Sigmoid colon (tissue), 7 donors: ENCODE measurements around the gene LIME1. TPM values are rescaled to one million over a fixed set of nuclear protein-coding genes. Genes with fewer than 3 reads are reported as not detected.

Experiments
- DNase-seq: peaks from one replicate; pipeline ENCODE4 v3.0.0-alpha.2; 2019
- H3K27ac ChIP-seq, 4 donors: fragments of 200-600 bp; sonication (generic); one replicate each; pipeline ENCODE4 v1.5.1; 2016 to 2019; ENCODE audit warnings: mild to moderate bottlenecking in 1 of 4
- H3K27me3 ChIP-seq, 3 donors: fragments of 200-600 bp; sonication (generic); one replicate each; pipeline ENCODE4 v1.5.1; 2019; ENCODE audit warnings: mild to moderate bottlenecking in 1 of 3
- H3K36me3 ChIP-seq, 4 donors: fragments of 200-600 bp; sonication (generic); one replicate each; pipeline ENCODE4 v1.5.1; 2016 to 2019
- H3K4me1 ChIP-seq, 4 donors: fragments of 200-600 bp; sonication (generic); one replicate each; pipeline ENCODE4 v1.5.1; 2017 to 2019
- H3K4me3 ChIP-seq, 4 donors: fragments of 200-600 bp; sonication (generic); one replicate each; pipeline ENCODE4 v1.5.1; 2017 to 2019; ENCODE audit warnings: mild to moderate bottlenecking in 2 of 4, moderate library complexity in 1 of 4
- H3K9me3 ChIP-seq, 4 donors: fragments of 200-600 bp in 3 of 4; sonication (generic) in 3 of 4; one replicate each; pipeline versions ENCODE4 v1.5.1 to v1.6.1; 2013 to 2019
- CTCF ChIP-seq, 4 experiments: fragments of 450-650 bp in 3 of 4; fragments of 200-600 bp in 1 of 4; IDR thresholded peaks; one replicate each; pipeline ENCODE4 v1.5.1; 2016 to 2019; ENCODE audit warnings: antibody characterized with exemption in 4 of 4, mild to moderate bottlenecking in 3 of 4, moderate library complexity in 2 of 4
- EP300 ChIP-seq, 4 donors: sonication (generic); formaldehyde crosslinking; IDR thresholded peaks; one replicate each; pipeline ENCODE4 v1.6.1; 2017; ENCODE audit warnings: antibody characterized with exemption in 4 of 4
- POLR2A ChIP-seq, 2 donors: fragments of 450-650 bp; IDR thresholded peaks; one replicate each; pipeline ENCODE4 v1.6.1; 2016; ENCODE audit warnings: antibody characterized with exemption in 2 of 2, mild to moderate bottlenecking in 2 of 2, moderate library complexity in 2 of 2
- POLR2AphosphoS5 ChIP-seq, 4 donors: sonication (generic); formaldehyde crosslinking; IDR thresholded peaks; one replicate each; pipeline ENCODE4 v1.6.1; 2017; ENCODE audit warnings: antibody characterized with exemption in 4 of 4
- WGBS, 2 donors: extraction: QIAGEN DNeasy Blood & Tissue Kit; methylation state at CpG; one replicate each; pipeline ENCODE4 v1.1.7; 2013; 5-methylcytosine and 5-hydroxymethylcytosine counted together
- intact Hi-C: fragments of 100-400 bp; cut with DNase I; formaldehyde crosslinking; loops from one replicate; pipeline ENCODE4 v1.15.1; 2023
- polyA plus RNA-seq, 3 donors: library from polyadenylated mRNA; stranded (reverse); fragments of 200-250 nt; gene quantifications; one replicate each; pipeline ENCODE4 v1.2.3, GENCODE V29; 2013
- total RNA-seq, 4 donors: library from RNA; depleted of rRNA; stranded (reverse); fragments of >200 nt; gene quantifications; one replicate each; pipeline ENCODE4 v1.1.0, GENCODE V29; 2016
- donor health status: healthy with polysubstance abuse.
- donor health status: Bipolar disorder and iron deficiency.
- donor health status: healthy.

The LIME1 gene
- total and polyA plus RNA-seq, 7 donors, result 4.6 to 35.3 (median 6.4) TPM; not detected in 1

GRCh38 chr20:63746751-63747315 is 10.4 kb downstream of the LIME1 start:
- WGBS, 2 donors, result 94 to 95% methylated on average over 47 of the region's 47 CpGs
- Histone ChIP-seq H3K27ac (no peak overlapping the region), H3K4me1 (peaks cover 0 to 7% (median 5%) of the 10 kb centered on the region in 4 donors), H3K27me3 (no peaks in the 10 kb centered on the region), H3K9me3 (no peaks in the 10 kb centered on the region), H3K36me3 (peaks cover 11 to 19% (median 15%) of the 10 kb centered on the region in 4 donors), H3K4me3 (no peak overlapping the region)
- intact Hi-C loops, result no loop called here
- no peak for DNase-seq
- TF ChIP-seq EP300 (IDR thresholded peaks at IDR 0.05), result no peak
- no peak for TF ChIP-seq POLR2AphosphoS5 (IDR thresholded peaks at IDR 0.05)
- no peak for TF ChIP-seq CTCF (IDR thresholded peaks at IDR 0.05)
- TF ChIP-seq POLR2A (IDR thresholded peaks at IDR 0.05), result no peak

- Histone ChIP-seq H3K27me3 (no peaks in the 10 kb centered on the region), H3K4me1 (no peaks in the 10 kb centered on the region), H3K36me3 (peaks cover 6 to 12% (median 9%) of the 10 kb centered on the region in 4 donors), H3K4me3 (no peak overlapping the region), H3K27ac (no peak overlapping the region), H3K9me3 (no peaks in the 10 kb centered on the region)
- 70 to 76% methylated on average over 13 of the region's 13 CpGs for WGBS, 2 donors
- intact Hi-C loops, result no loop called here
- no peak for DNase-seq
- no peak for TF ChIP-seq POLR2A (IDR thresholded peaks at IDR 0.05)
- TF ChIP-seq POLR2AphosphoS5 (IDR thresholded peaks at IDR 0.05), result no peak
- TF ChIP-seq EP300 (IDR thresholded peaks at IDR 0.05), result no peak
- TF ChIP-seq CTCF (IDR thresholded peaks at IDR 0.05), result no peak
These were observed 11.2 kb downstream of the LIME1 start for GRCh38 chr20:63747622-63748069.

GRCh38 chr20:63748070-63748933 is 11.8 kb downstream of the LIME1 start:
- H3K27ac ChIP-seq, result no peak overlapping the region
- no peaks in the 10 kb centered on the region for H3K27me3 ChIP-seq
- TF ChIP-seq EP300 (IDR thresholded peaks at IDR 0.05), result no peak
- no peak for TF ChIP-seq POLR2AphosphoS5 (IDR thresholded peaks at IDR 0.05)
- TF ChIP-seq POLR2A (IDR thresholded peaks at IDR 0.05), result no peak
- TF ChIP-seq CTCF (IDR thresholded peaks at IDR 0.05), result no peak
- H3K4me3 ChIP-seq, result no peak overlapping the region
- intact Hi-C loops, result no loop called here
- H3K4me1 ChIP-seq, result no peaks in the 10 kb centered on the region
- DNase-seq, result no peak
- peaks cover 0 to 6% (median 3%) of the 10 kb centered on the region in 4 donors for H3K36me3 ChIP-seq
- 75 to 84% methylated on average over 20 of the region's 20 CpGs for WGBS, 2 donors
- no peaks in the 10 kb centered on the region for H3K9me3 ChIP-seq

GRCh38 chr20:63748934-63749270 is 12.4 kb downstream of the LIME1 start:
- WGBS, 2 donors, result 93 to 95% methylated on average over 11 of the region's 11 CpGs
- no peak for TF ChIP-seq POLR2AphosphoS5 (IDR thresholded peaks at IDR 0.05)
- TF ChIP-seq POLR2A (IDR thresholded peaks at IDR 0.05), result no peak
- TF ChIP-seq CTCF (IDR thresholded peaks at IDR 0.05), result no peak
- TF ChIP-seq EP300 (IDR thresholded peaks at IDR 0.05), result no peak
- DNase-seq, result no peak
- intact Hi-C loops, result no loop called here
- Histone ChIP-seq H3K9me3 (no peaks in the 10 kb centered on the region), H3K4me3 (no peak overlapping the region), H3K4me1 (no peaks in the 10 kb centered on the region), H3K27ac (no peak overlapping the region), H3K36me3 (no peaks in the 10 kb centered on the region), H3K27me3 (no peaks in the 10 kb centered on the region)
